Hepatocyte (in vitro differentiated cells): ENCODE measurements around the gene R3HDM4. TPM values are rescaled to one million over a fixed set of nuclear protein-coding genes. Genes with fewer than 3 reads are reported as not detected.
"Not testable (repeated sequence)": the region's sequence is repeated elsewhere in the genome, so short reads cannot be mapped to it uniquely, and the experiment has no call there.

Source experiments
- DNase-seq: peaks from one replicate; pipeline ENCODE4 v3.0.0-alpha.2; 2016; ENCODE audit warnings: low spot score
- H2AFZ ChIP-seq: fragments of 200-600 bp; sonication (generic); 2 replicates; pipeline ENCODE4 v1.6.0; 2016; ENCODE audit warnings: antibody characterized with exemption, mild to moderate bottlenecking
- H3K27ac ChIP-seq: fragments of 200-600 bp; sonication (generic); 2 replicates; pipeline ENCODE4 v1.5.1; 2016; ENCODE audit warnings: mild to moderate bottlenecking
- H3K27me3 ChIP-seq: fragments of 200-600 bp; sonication (generic); 2 replicates; pipeline ENCODE4 v1.6.1; 2016
- H3K36me3 ChIP-seq: fragments of 200-600 bp; sonication (generic); replicated peaks from 2 replicates; pipeline ENCODE4 v1.5.1; 2016; ENCODE audit warnings: low read depth; ENCODE audit not compliant: insufficient read depth
- H3K4me1 ChIP-seq: fragments of 200-600 bp; sonication (generic); 2 replicates; pipeline ENCODE4 v1.5.1; 2016; ENCODE audit warnings: mild to moderate bottlenecking, moderate library complexity; ENCODE audit not compliant: insufficient read depth
- H3K4me2 ChIP-seq: fragments of 200-600 bp; sonication (generic); 2 replicates; pipeline ENCODE4 v1.6.0; 2016
- H3K4me3 ChIP-seq: fragments of 200-600 bp; sonication (generic); 2 replicates; pipeline ENCODE4 v1.5.1; 2016; ENCODE audit warnings: mild to moderate bottlenecking
- H3K79me2 ChIP-seq: fragments of 200-600 bp; sonication (generic); 2 replicates; pipeline ENCODE4 v1.6.0; 2017; ENCODE audit warnings: mild to moderate bottlenecking
- H3K9me2 ChIP-seq: fragments of 200-600 bp; sonication (generic); replicated peaks from 2 replicates; pipeline ENCODE4 v1.6.0; 2017; ENCODE audit warnings: mild to moderate bottlenecking; ENCODE audit not compliant: insufficient read depth
- H3K9me3 ChIP-seq: fragments of 200-600 bp; sonication (generic); 2 replicates; pipeline ENCODE4 v1.5.1; 2016; ENCODE audit warnings: low read depth, mild to moderate bottlenecking
- H4K20me1 ChIP-seq: fragments of 200-600 bp; sonication (generic); 2 replicates; pipeline ENCODE4 v1.6.0; 2016; ENCODE audit warnings: mild to moderate bottlenecking; ENCODE audit not compliant: insufficient read depth, poor library complexity, severe bottlenecking
- EZH2 ChIP-seq: fragments of 200-600 bp; sonication (generic); IDR thresholded peaks from 2 replicates; pipeline ENCODE4 v1.6.1; 2016; ENCODE audit warnings: antibody characterized with exemption, mild to moderate bottlenecking, borderline replicate concordance
- EZH2phosphoT487 ChIP-seq: fragments of 200-600 bp; sonication (generic); IDR thresholded peaks from one replicate; pipeline ENCODE4 v1.6.1; 2018; ENCODE audit warnings: antibody characterized with exemption, mild to moderate bottlenecking, low read depth, moderate library complexity; ENCODE audit not compliant: unreplicated experiment, severe bottlenecking
- WGBS: methylation state at CpG from one replicate; pipeline ENCODE4 v1.1.6; 2016; ENCODE audit warnings: low lambda C conversion rate; ENCODE audit errors: missing lambda C conversion rate; 5-methylcytosine and 5-hydroxymethylcytosine counted together
- polyA plus RNA-seq: library from polyadenylated mRNA; unstranded; fragments of >200 nt; fragmentation: Nextera tagmentation; extraction: Ambion mirVana; gene quantifications from 2 replicates; pipeline ENCODE4 v1.2.1, GENCODE V29; 2016
- total RNA-seq: library from RNA; depleted of rRNA; stranded (reverse); fragments of >200 nt; gene quantifications from 2 replicates; pipeline ENCODE4 v1.2.3, GENCODE V29; 2014
- TF ChIP-seq, protein P1 (sequence below): fragments of 200-600 bp; sonication (generic); IDR thresholded peaks from 2 replicates; pipeline ENCODE4 v1.5.1; 2016; ENCODE audit warnings: antibody characterized with exemption, mild to moderate bottlenecking; ENCODE audit not compliant: poor library complexity

The R3HDM4 gene
- total and polyA plus RNA-seq, 2 experiments from 2014 or later: 44.1 to 86.6 TPM

GRCh38 chr19:896434-896833 lies 16.6 kb downstream of the R3HDM4 start:
- no peak for DNase-seq
- no peaks in the 10 kb centered on the region for H3K9me2 ChIP-seq
- H3K27me3 ChIP-seq: no peaks in the 10 kb centered on the region
- H2AFZ ChIP-seq: no peak overlapping the region
- no peak overlapping the region for H3K4me3 ChIP-seq
- TF ChIP-seq, protein P1, sequence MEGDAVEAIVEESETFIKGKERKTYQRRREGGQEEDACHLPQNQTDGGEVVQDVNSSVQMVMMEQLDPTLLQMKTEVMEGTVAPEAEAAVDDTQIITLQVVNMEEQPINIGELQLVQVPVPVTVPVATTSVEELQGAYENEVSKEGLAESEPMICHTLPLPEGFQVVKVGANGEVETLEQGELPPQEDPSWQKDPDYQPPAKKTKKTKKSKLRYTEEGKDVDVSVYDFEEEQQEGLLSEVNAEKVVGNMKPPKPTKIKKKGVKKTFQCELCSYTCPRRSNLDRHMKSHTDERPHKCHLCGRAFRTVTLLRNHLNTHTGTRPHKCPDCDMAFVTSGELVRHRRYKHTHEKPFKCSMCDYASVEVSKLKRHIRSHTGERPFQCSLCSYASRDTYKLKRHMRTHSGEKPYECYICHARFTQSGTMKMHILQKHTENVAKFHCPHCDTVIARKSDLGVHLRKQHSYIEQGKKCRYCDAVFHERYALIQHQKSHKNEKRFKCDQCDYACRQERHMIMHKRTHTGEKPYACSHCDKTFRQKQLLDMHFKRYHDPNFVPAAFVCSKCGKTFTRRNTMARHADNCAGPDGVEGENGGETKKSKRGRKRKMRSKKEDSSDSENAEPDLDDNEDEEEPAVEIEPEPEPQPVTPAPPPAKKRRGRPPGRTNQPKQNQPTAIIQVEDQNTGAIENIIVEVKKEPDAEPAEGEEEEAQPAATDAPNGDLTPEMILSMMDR: no peak
- TF ChIP-seq EZH2phosphoT487: no peak
- TF ChIP-seq EZH2: no peak
- H3K36me3 ChIP-seq: no peaks in the 10 kb centered on the region
- no peaks in the 10 kb centered on the region for H3K4me1 ChIP-seq
- no peak overlapping the region for H3K4me2 ChIP-seq
- no peaks in the 10 kb centered on the region for H3K9me3 ChIP-seq
- H4K20me1 ChIP-seq: no peaks in the 10 kb centered on the region
- H3K79me2 ChIP-seq: peaks cover 8% of the 10 kb centered on the region
- 86% methylated on average over 10 of the region's 10 CpGs for WGBS
- H3K27ac ChIP-seq: no peak overlapping the region

- peak within 1 kb of the TSS; percentile 59 for H2AFZ ChIP-seq
- 2% methylated on average over 62 of the region's 69 CpGs for WGBS
- no peak for TF ChIP-seq EZH2phosphoT487
- no peak for TF ChIP-seq EZH2
- TF ChIP-seq, protein P1: no peak
Observed at GRCh38 chr19:892894-893689, 19.9 kb downstream of the R3HDM4 start, which contains the start of the genes MED16 and RNU6-9. Gene MED16, minus strand, starts transcription at chr19:893187. Its CDS starts 2,056 bp downstream, at chr19:891131. Gene RNU6-9, plus strand, starts transcription at chr19:893484.

DNA sequence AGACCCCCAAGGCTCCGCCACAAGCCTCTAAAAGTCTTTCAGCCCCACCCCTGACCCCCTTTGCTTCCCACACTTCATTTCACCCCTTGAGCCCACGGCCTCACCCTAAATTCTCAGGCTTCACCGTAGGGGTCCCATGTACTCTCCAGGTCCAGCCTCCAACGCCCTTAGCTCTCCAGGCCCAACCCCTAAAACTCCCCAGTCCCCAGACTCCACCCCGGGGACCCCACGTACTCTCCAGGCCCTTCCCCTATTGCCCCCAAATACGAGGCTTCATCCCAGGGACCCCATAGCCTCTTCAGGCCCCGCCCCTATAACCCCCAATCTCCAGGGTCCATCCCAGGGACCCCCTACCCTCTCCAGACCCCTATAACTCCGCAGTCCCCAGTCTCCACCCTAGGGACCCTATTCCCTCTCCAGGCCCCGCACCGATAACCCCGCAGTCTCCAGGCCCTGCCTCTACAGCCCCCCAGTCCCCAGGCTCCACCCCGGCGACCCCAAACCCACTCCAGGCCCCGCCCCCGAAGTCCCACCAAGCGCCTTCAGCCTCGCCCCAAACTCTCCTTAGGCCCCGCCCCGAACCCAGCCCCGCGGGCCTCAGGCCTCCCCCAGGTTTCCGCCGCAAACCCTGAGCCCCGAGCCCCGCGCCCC lies 20.7 kb downstream of the R3HDM4 start:
- no peaks in the 10 kb centered on the region for H3K9me2 ChIP-seq
- no peaks in the 10 kb centered on the region for H4K20me1 ChIP-seq
- H2AFZ ChIP-seq: peak overlapping the region; percentile 59
- H3K4me3 ChIP-seq: peak overlapping the region; percentile 88
- H3K27me3 ChIP-seq: no peaks in the 10 kb centered on the region
- peak overlapping the region; percentile 92 for H3K27ac ChIP-seq
- no peaks in the 10 kb centered on the region for H3K36me3 ChIP-seq
- H3K9me3 ChIP-seq: no peaks in the 10 kb centered on the region
- no peak for DNase-seq
- TF ChIP-seq, protein P1: no peak
- TF ChIP-seq EZH2phosphoT487 (no peak), EZH2 (no peak)
- H3K79me2 ChIP-seq: peaks cover 20% of the 10 kb centered on the region
- peak overlapping the region; percentile 68 for H3K4me2 ChIP-seq
- no peaks in the 10 kb centered on the region for H3K4me1 ChIP-seq
- WGBS: 13% methylated on average over 9 of the region's 27 CpGs

More at GRCh38 chr19:892894-893689, 19.9 kb downstream of the R3HDM4 start, which contains the start of the genes MED16 and RNU6-9:
- Histone ChIP-seq H3K4me2 (peak within 1 kb of the TSS; percentile 68), H3K27me3 (no peaks in the 10 kb centered on the region), H3K9me3 (no peaks in the 10 kb centered on the region), H3K4me3 (peak within 1 kb of the TSS; percentile 88), H3K36me3 (no peaks in the 10 kb centered on the region), H3K9me2 (no peaks in the 10 kb centered on the region), H3K79me2 (peaks cover 20% of the 10 kb centered on the region), H3K4me1 (no peaks in the 10 kb centered on the region), H4K20me1 (no peaks in the 10 kb centered on the region), H3K27ac (peak within 1 kb of the TSS; percentile 92)
- DNase-seq: peak; percentile 98

- WGBS: 87% methylated on average over 19 of the region's 50 CpGs
- Histone ChIP-seq H3K79me2 (peaks cover 20% of the 10 kb centered on the region), H3K4me2 (peak overlapping the region; percentile 68), H3K4me3 (peak overlapping the region; percentile 88), H3K27ac (peak overlapping the region; percentile 92)
- not testable (repeated sequence) for DNase-seq, H3K9me3 ChIP-seq, H2AFZ ChIP-seq, H3K36me3 ChIP-seq, H3K27me3 ChIP-seq, H3K4me1 ChIP-seq, H4K20me1 ChIP-seq, H3K9me2 ChIP-seq
Observed at GRCh38 chr19:891421-892200, 21.4 kb downstream of the R3HDM4 start.
